ENCODE results near the gene ESM1.

ESM1 gene, protein sequence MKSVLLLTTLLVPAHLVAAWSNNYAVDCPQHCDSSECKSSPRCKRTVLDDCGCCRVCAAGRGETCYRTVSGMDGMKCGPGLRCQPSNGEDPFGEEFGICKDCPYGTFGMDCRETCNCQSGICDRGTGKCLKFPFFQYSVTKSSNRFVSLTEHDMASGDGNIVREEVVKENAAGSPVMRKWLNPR

GRCh38 chr5:54985301-54986268 lies at the start of gene ESM1:
Gene ESM1, minus strand, starts transcription at chr5:54985593. Its CDS starts 76 bp downstream, at chr5:54985517.
- H3K4me3 ChIP-seq (ENCODE audit: low read depth, low read length) = no peak within 1 kb of the TSS
- no peak for DNase-seq (ENCODE audit: low read depth)
- no peak for TF ChIP-seq CTCF (IDR thresholded peaks at IDR 0.05; ENCODE audit: low read depth, low read length, missing control alignments)

DNA sequence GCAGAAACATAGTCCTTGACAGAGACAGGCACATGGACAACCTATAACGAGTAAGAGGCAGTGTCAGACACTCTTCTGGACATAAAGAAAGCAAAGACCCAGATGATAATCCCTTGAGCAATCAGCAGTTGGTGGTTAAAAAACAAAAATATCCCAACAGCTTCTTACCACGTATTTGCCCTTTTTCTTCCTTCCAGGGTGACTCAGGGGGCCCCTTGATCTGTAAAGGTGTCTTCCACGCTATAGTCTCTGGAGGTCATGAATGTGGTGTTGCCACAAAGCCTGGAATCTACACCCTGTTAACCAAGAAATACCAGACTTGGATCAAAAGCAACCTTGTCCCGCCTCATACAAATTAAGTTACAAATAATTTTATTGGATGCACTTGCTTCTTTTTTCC lies 48.2 kb upstream of the ESM1 start:
- H3K4me3 ChIP-seq (ENCODE audit: low read depth, low read length) = no peak overlapping the region
- no peak for DNase-seq (ENCODE audit: low read depth)
- TF ChIP-seq CTCF (IDR thresholded peaks at IDR 0.05; ENCODE audit: low read depth, low read length, missing control alignments) = no peak

DNA sequence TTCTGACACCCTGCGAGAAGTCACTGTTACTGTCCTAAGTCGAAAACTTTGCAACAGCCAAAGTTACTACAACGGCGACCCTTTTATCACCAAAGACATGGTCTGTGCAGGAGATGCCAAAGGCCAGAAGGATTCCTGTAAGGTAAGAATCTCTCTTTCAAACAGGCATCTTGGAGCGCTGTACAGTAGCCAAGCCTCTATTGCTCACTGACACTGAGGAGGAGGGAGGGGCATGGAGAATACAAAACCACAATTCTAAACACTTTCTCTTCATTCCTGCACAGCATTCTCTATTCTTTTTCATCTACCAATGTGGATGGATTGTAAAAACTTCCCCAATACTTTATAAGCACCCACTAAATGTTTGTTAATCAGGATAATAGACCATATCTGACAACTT lies 46.1 kb upstream of the ESM1 start:
- DNase-seq (ENCODE audit: low read depth) = no peak
- TF ChIP-seq CTCF (IDR thresholded peaks at IDR 0.05; ENCODE audit: low read depth, low read length, missing control alignments) = no peak
- no peak overlapping the region for H3K4me3 ChIP-seq (ENCODE audit: low read depth, low read length)

DNA sequence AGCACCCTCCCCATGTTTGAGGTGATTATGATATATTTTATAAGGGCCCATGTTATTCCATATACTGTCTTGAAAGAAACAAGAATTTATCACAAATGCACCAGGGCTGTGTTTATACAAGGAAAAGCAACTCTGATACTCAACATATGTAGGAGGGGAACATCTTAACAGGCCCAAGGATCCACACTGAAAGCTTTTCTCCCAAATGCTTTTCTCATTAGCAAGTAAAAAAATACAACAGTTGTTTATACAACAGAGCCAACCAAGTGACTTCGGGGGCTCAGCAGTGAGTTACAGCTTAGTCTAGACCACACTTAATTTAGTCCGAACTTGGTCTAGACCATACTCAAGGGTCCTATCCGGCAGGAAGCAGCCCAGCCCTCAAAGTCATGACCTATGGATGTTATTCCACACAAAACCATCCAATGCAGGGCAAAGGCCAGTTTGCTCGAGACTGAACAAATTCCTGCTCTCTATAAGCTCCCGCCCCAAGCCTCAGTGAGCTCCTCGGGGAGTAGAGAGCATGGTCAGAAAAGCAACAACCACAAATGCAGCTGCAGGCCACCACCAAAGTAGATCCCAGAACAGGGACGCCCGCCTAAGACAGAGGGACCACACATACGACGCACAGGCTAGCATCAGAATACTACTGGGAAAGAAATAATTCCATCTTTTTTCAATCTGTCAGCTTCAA lies 45.4 kb upstream of the ESM1 start:
- no peak overlapping the region for H3K4me3 ChIP-seq (ENCODE audit: low read depth, low read length)
- TF ChIP-seq CTCF (IDR thresholded peaks at IDR 0.05; ENCODE audit: low read depth, low read length, missing control alignments) = no peak
- DNase-seq (ENCODE audit: low read depth) = no peak

GRCh38 chr5:55030220-55030619 lies 44.8 kb upstream of the ESM1 start:
- H3K4me3 ChIP-seq (ENCODE audit: low read depth, low read length) = no peak overlapping the region
- DNase-seq (ENCODE audit: low read depth) = no peak
- TF ChIP-seq CTCF (IDR thresholded peaks at IDR 0.05; ENCODE audit: low read depth, low read length, missing control alignments) = no peak

- TF ChIP-seq CTCF (IDR thresholded peaks at IDR 0.05; ENCODE audit: low read depth, low read length, missing control alignments) = no peak
- no peak for DNase-seq (ENCODE audit: low read depth)
- H3K4me3 ChIP-seq (ENCODE audit: low read depth, low read length) = no peak overlapping the region
Measured at GRCh38 chr5:55027595-55027994, 42.2 kb upstream of the ESM1 start.
